ENCODE results near the gene ZNF628. TPM values are rescaled to one million over a fixed set of nuclear protein-coding genes. Genes with fewer than 3 reads are reported as not detected.

Gene ZNF628
- total and polyA plus RNA-seq, 2 donors, result 1.1 to 4.8 TPM

- Histone ChIP-seq H3K27me3 (ENCODE audit: control insufficient read depth in 2 of 2, insufficient read depth in 1 of 2, low read length in 1 of 2) (no peaks in the 10 kb centered on the region), H3K27ac (ENCODE audit: low read depth in 1 of 2, low read length in 1 of 2) (no peak overlapping the region), H3K4me3 (ENCODE audit: low read length in 2 of 2) (peak overlapping the region in 1 of 2 donors; percentile 62), H3K36me3 (ENCODE audit: control insufficient read depth in 2 of 2, insufficient read depth in 2 of 2, low read length in 1 of 2) (peaks cover 8 to 20% of the 10 kb centered on the region in 2 donors), H3K9me3 (ENCODE audit: control insufficient read depth in 2 of 2, insufficient read depth in 1 of 2, low read length in 1 of 2) (peaks cover 0 to 30% of the 10 kb centered on the region in 2 donors), H3K4me1 (ENCODE audit: control insufficient read depth in 2 of 2, insufficient read depth in 2 of 2, low read length in 2 of 2) (peaks cover 8 to 14% of the 10 kb centered on the region in 2 donors)
- DNase-seq (ENCODE audit: low read depth in 6 of 9, low spot score in 9 of 9), result no peak
- 39% methylated on average over 13 of the region's 13 CpGs for WGBS
Measured at GRCh38 chr19:55504252-55504603, 27.8 kb downstream of the ZNF628 start.

DNA sequence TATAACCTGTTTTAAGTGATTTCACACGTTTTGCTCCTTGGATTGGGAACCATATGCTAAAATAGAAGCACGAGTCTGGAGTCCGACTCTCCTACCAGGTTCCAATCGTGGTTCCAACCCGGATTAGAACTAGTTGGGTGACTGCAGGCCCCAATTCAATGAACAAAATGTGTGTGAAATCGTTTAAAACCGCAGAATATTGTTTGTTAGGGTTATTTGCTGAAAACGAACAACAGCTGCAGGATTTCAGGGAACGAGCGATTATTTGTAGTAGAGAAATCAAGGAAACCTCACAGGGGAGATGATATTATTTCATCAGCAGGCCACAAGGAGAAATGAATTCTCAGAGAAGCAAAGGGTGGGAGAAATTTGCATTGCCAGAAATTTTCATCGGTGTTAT, 28.6 kb downstream of the ZNF628 start:
- 88% methylated on average over 11 of the region's 11 CpGs for WGBS
- H3K36me3 ChIP-seq (ENCODE audit: control insufficient read depth in 2 of 2, insufficient read depth in 2 of 2, low read length in 1 of 2), result peaks cover 5 to 16% of the 10 kb centered on the region in 2 donors
- no peaks in the 10 kb centered on the region for H3K27me3 ChIP-seq (ENCODE audit: control insufficient read depth in 2 of 2, insufficient read depth in 1 of 2, low read length in 1 of 2)
- peaks cover 8 to 14% of the 10 kb centered on the region in 2 donors for H3K4me1 ChIP-seq (ENCODE audit: control insufficient read depth in 2 of 2, insufficient read depth in 2 of 2, low read length in 2 of 2)
- no peak overlapping the region for H3K4me3 ChIP-seq (ENCODE audit: low read length in 2 of 2)
- no peak for DNase-seq (ENCODE audit: low read depth in 6 of 9, low spot score in 9 of 9)
- H3K27ac ChIP-seq (ENCODE audit: low read depth in 1 of 2, low read length in 1 of 2), result no peak overlapping the region
- peaks cover 0 to 30% of the 10 kb centered on the region in 2 donors for H3K9me3 ChIP-seq (ENCODE audit: control insufficient read depth in 2 of 2, insufficient read depth in 1 of 2, low read length in 1 of 2)

DNA sequence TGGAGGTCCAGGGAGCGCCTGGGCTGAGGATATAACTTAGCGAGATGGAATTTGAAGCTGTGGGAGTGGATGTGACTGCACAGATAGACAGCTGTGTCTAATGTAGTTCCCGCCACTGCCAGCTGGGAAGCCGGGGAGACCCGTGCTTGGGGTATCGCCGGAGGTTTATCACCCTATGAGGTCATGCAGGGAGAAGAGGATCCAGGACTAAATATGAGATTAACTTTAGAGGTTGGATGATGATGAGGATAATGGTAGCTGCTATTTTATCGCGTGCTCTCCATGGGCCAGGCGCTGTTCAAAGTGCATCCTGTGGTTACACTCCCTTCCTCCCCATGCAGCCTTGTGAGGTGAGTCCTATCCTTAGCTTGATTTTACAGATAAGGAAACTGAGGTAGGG, 31.7 kb downstream of the ZNF628 start:
- no peak overlapping the region for H3K4me3 ChIP-seq (ENCODE audit: low read length in 2 of 2)
- no peak overlapping the region for H3K27ac ChIP-seq (ENCODE audit: low read depth in 1 of 2, low read length in 1 of 2)
- no peak for DNase-seq (ENCODE audit: low read depth in 6 of 9, low spot score in 9 of 9)
- peaks cover 0 to 10% of the 10 kb centered on the region in 2 donors for H3K9me3 ChIP-seq (ENCODE audit: control insufficient read depth in 2 of 2, insufficient read depth in 1 of 2, low read length in 1 of 2)
- H3K36me3 ChIP-seq (ENCODE audit: control insufficient read depth in 2 of 2, insufficient read depth in 2 of 2, low read length in 1 of 2), result peaks cover 0 to 5% of the 10 kb centered on the region in 2 donors
- whole genome bisulfite sequencing, result 72% methylated on average over 10 of the region's 10 CpGs
- H3K27me3 ChIP-seq (ENCODE audit: control insufficient read depth in 2 of 2, insufficient read depth in 1 of 2, low read length in 1 of 2), result peaks cover 0 to 6% of the 10 kb centered on the region in 2 donors
- peaks cover 8 to 12% of the 10 kb centered on the region in 2 donors for H3K4me1 ChIP-seq (ENCODE audit: control insufficient read depth in 2 of 2, insufficient read depth in 2 of 2, low read length in 2 of 2)

DNA sequence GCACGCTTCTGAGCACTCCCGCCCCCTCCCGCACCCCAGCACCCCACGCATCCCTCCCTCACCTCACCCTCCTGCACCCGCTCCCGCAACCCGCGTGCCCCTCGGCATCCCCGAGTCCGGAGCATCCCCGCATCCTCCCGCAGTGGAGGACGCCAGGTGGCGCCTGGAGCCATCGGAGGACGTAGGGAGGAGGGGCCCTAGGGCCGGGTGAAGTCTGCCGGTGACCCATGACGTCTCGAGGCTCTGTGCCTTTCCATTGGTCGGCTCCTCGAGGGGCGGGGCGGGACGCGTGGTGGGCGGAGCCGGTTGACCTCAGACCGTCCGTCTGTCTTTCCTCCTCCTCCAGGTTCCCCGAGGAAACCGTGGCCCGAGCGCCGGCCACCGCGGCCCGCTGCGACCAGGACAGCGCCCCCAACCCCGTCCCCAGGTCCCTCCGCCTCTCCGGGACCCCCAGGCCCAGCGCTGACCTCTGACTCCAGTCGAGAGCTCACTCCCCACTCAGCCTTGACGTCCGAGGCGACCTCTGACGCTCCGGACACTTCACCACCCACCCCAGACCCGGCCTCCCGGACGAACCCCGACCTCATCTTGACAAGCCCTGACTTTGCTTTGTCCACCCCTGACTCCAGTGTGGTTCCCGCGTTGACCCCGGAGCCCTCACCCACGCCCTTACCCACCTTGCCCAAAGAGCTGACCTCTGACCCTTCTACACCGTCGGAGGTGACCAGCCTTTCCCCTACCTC, 40.6 kb downstream of the ZNF628 start:
- H3K36me3 ChIP-seq (ENCODE audit: control insufficient read depth in 2 of 2, insufficient read depth in 2 of 2, low read length in 1 of 2), result peaks cover 0 to 5% of the 10 kb centered on the region in 2 donors
- peaks cover 0 to 5% of the 10 kb centered on the region in 2 donors for H3K27me3 ChIP-seq (ENCODE audit: control insufficient read depth in 2 of 2, insufficient read depth in 1 of 2, low read length in 1 of 2)
- no peaks in the 10 kb centered on the region for H3K9me3 ChIP-seq (ENCODE audit: control insufficient read depth in 2 of 2, insufficient read depth in 1 of 2, low read length in 1 of 2)
- peak; percentile 55 to 91 (median 71) for DNase-seq (ENCODE audit: low read depth in 6 of 9, low spot score in 9 of 9)
- 12% methylated on average over 61 of the region's 61 CpGs for WGBS
- H3K4me1 ChIP-seq (ENCODE audit: control insufficient read depth in 2 of 2, insufficient read depth in 2 of 2, low read length in 2 of 2), result peaks cover 5% of the 10 kb centered on the region in 2 donors
- peak overlapping the region in 1 of 2 donors; percentile 74 for H3K27ac ChIP-seq (ENCODE audit: low read depth in 1 of 2, low read length in 1 of 2)
- peak overlapping the region; percentile 13 to 46 for H3K4me3 ChIP-seq (ENCODE audit: low read length in 2 of 2)

DNA sequence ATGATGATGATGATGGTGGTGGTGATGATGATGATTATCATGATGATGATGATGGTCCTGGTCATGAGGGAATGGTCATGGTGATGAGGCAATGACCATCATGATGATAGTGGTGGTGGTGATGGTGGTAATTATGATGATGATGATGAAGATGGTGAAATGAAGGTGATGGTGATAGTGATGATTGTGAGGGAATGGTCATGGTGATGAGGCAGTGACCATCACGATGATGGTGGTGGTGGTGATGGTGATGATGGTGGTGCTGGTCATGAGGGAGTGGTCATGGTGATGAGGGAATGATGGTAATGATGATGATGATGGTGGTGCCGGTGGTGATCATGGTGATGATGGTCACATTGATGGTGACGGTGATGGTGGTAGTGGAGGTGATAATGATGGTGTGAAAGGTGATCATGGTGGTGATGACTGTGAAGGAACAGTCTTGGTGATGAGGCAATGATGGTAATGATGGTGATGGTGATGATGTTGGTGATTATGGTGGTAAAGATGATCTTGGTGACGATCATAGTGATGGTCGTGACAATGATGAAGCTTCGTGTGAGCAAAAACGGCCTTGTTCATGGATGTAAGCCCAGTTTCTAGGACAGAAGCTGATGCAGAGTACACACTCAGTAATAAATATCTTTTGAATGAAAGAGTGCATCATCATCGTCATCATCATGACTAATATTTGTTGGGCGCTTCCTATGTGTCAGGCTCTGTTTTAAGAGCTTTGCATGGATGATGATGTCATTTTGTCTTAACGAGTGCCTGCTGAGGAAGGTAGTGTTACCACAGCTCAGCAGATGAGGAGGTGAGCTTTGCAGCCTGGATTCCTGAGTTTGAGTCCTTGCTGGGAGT, 43.3 kb downstream of the ZNF628 start:
- peaks cover 0 to 3% of the 10 kb centered on the region in 2 donors for H3K27me3 ChIP-seq (ENCODE audit: control insufficient read depth in 2 of 2, insufficient read depth in 1 of 2, low read length in 1 of 2)
- WGBS, result 96% methylated on average over 10 of the region's 10 CpGs
- H3K27ac ChIP-seq (ENCODE audit: low read depth in 1 of 2, low read length in 1 of 2), result no peak overlapping the region
- H3K9me3 ChIP-seq (ENCODE audit: control insufficient read depth in 2 of 2, insufficient read depth in 1 of 2, low read length in 1 of 2), result no peaks in the 10 kb centered on the region
- no peaks in the 10 kb centered on the region for H3K36me3 ChIP-seq (ENCODE audit: control insufficient read depth in 2 of 2, insufficient read depth in 2 of 2, low read length in 1 of 2)
- peaks cover 5% of the 10 kb centered on the region in 2 donors for H3K4me1 ChIP-seq (ENCODE audit: control insufficient read depth in 2 of 2, insufficient read depth in 2 of 2, low read length in 2 of 2)
- DNase-seq (ENCODE audit: low read depth in 6 of 9, low spot score in 9 of 9), result no peak
- H3K4me3 ChIP-seq (ENCODE audit: low read length in 2 of 2), result no peak overlapping the region

DNA sequence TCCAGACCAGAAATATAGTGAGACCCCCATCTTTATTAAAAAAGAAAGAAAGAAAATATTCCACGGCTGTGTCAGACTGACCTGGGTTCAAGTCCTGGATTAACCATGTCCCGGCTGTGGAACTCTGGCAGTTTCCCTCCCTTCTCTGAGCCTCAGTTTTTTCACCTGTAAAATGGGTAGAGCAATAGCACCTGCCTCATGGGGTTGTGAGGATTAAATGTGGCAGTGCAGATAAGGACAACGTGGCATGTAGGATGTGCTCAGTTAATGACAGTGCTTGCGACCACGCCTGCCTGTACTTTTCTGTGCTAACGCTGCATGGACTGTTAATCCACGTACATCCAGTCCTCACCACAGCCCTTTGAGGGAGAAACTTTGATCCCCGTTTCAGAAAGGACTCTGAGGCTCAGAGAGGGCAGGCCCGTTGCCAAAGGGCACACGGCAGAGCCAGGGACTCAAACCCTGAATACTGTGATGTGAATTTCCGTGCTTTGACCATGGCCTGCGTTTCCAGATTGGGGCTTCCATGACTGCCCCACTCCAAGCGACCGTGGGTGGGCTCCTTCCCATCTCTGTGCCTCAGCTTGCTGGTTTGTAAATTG, 44.4 kb downstream of the ZNF628 start:
- Histone ChIP-seq H3K9me3 (ENCODE audit: control insufficient read depth in 2 of 2, insufficient read depth in 1 of 2, low read length in 1 of 2) (no peaks in the 10 kb centered on the region), H3K4me1 (ENCODE audit: control insufficient read depth in 2 of 2, insufficient read depth in 2 of 2, low read length in 2 of 2) (peaks cover 5% of the 10 kb centered on the region in 2 donors), H3K27me3 (ENCODE audit: control insufficient read depth in 2 of 2, insufficient read depth in 1 of 2, low read length in 1 of 2) (peaks cover 0 to 2% of the 10 kb centered on the region in 2 donors), H3K36me3 (ENCODE audit: control insufficient read depth in 2 of 2, insufficient read depth in 2 of 2, low read length in 1 of 2) (no peaks in the 10 kb centered on the region), H3K4me3 (ENCODE audit: low read length in 2 of 2) (no peak overlapping the region), H3K27ac (ENCODE audit: low read depth in 1 of 2, low read length in 1 of 2) (no peak overlapping the region)
- DNase-seq (ENCODE audit: low read depth in 6 of 9, low spot score in 9 of 9), result no peak
- 89% methylated on average over 14 of the region's 14 CpGs for WGBS

GRCh38 chr19:55525289-55526101, 49.1 kb downstream of the ZNF628 start:
- H3K27me3 ChIP-seq (ENCODE audit: control insufficient read depth in 2 of 2, insufficient read depth in 1 of 2, low read length in 1 of 2), result peaks cover 0 to 9% of the 10 kb centered on the region in 2 donors

GRCh38 chr19:55526216-55527196, 50.1 kb downstream of the ZNF628 start:
- DNase-seq (ENCODE audit: low read depth in 6 of 9, low spot score in 9 of 9), result no peak
- WGBS, result 49% methylated on average over 35 of the region's 35 CpGs
- Histone ChIP-seq H3K4me3 (ENCODE audit: low read length in 2 of 2) (no peak overlapping the region), H3K4me1 (ENCODE audit: control insufficient read depth in 2 of 2, insufficient read depth in 2 of 2, low read length in 2 of 2) (no peaks in the 10 kb centered on the region), H3K27ac (ENCODE audit: low read depth in 1 of 2, low read length in 1 of 2) (no peak overlapping the region), H3K27me3 (ENCODE audit: control insufficient read depth in 2 of 2, insufficient read depth in 1 of 2, low read length in 1 of 2) (peaks cover 0 to 9% of the 10 kb centered on the region in 2 donors), H3K36me3 (ENCODE audit: control insufficient read depth in 2 of 2, insufficient read depth in 2 of 2, low read length in 1 of 2) (no peaks in the 10 kb centered on the region), H3K9me3 (ENCODE audit: control insufficient read depth in 2 of 2, insufficient read depth in 1 of 2, low read length in 1 of 2) (peaks cover 0 to 1% of the 10 kb centered on the region in 2 donors)

More at GRCh38 chr19:55525289-55526101, 49.1 kb downstream of the ZNF628 start:
- no peak for DNase-seq (ENCODE audit: low read depth in 6 of 9, low spot score in 9 of 9)
- no peaks in the 10 kb centered on the region for H3K36me3 ChIP-seq (ENCODE audit: control insufficient read depth in 2 of 2, insufficient read depth in 2 of 2, low read length in 1 of 2)
- no peaks in the 10 kb centered on the region for H3K4me1 ChIP-seq (ENCODE audit: control insufficient read depth in 2 of 2, insufficient read depth in 2 of 2, low read length in 2 of 2)
- H3K9me3 ChIP-seq (ENCODE audit: control insufficient read depth in 2 of 2, insufficient read depth in 1 of 2, low read length in 1 of 2), result no peaks in the 10 kb centered on the region
- 84% methylated on average over 29 of the region's 29 CpGs for WGBS
- H3K27ac ChIP-seq (ENCODE audit: low read depth in 1 of 2, low read length in 1 of 2), result no peak overlapping the region
- no peak overlapping the region for H3K4me3 ChIP-seq (ENCODE audit: low read length in 2 of 2)

Measured in thymus (tissue), 11 donors.